ENCODE measurements around the gene FGGY. TPM values are rescaled to one million over a fixed set of nuclear protein-coding genes. Genes with fewer than 3 reads are reported as not detected.
"Not testable (repeated sequence)": the region's sequence is repeated elsewhere in the genome, so short reads cannot be mapped to it uniquely, and the experiment has no call there.

Gene FGGY
- total and polyA plus RNA-seq, 8 donors = 6.2 to 27.0 (median 16.0) TPM

DNA sequence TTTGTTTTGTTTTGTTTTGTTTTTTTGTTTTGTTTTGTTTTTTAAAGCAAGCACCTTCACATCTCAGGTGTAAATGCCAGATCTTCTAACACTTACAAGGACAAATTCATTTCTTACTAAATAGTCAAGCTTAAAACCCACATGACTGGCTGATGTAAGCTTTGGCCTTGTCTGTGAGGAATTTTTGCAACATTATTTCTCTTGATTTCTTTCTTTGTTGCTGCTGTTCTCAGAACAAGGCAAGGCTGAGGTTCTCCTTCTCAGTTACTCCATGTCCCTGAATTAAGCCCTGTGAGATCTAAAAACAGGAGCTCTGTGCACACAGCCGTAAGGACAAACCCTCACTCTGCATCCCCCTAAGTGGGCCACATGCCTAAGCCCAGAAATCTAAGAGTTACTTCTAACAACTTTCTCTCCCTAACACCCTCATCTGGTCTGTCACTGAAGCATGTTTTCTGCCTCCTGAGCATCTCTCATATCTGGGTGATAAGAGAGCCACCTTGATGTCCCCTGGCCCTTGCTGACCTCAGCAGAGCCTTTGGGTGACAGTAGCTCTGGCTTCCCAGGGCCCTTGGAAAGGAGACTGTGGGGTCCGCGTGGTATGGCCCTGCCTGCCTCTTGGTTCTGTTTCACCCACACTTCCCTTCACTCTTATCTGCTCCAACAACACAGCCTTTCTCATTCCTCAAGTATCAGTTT is 436.7 kb downstream of the FGGY start:
- FAIRE-seq = no peak
- Histone ChIP-seq H3K27me3 (no peaks in the 10 kb centered on the region), H3K9me3 (no peaks in the 10 kb centered on the region), H3K36me3 (no peaks in the 10 kb centered on the region), H3K27ac (no peak overlapping the region), H3K4me1 (peaks cover 9 to 24% (median 16%) of the 10 kb centered on the region in 3 donors), H3K4me3 (no peak overlapping the region)
- intact Hi-C loops (cut with DNase I) = no loop called here
- no peak for DNase-seq
- WGBS, 2 donors = 92 to 93% methylated on average over 3 of the region's 3 CpGs
- ATAC-seq = no peak
- TF ChIP-seq, protein P1, sequence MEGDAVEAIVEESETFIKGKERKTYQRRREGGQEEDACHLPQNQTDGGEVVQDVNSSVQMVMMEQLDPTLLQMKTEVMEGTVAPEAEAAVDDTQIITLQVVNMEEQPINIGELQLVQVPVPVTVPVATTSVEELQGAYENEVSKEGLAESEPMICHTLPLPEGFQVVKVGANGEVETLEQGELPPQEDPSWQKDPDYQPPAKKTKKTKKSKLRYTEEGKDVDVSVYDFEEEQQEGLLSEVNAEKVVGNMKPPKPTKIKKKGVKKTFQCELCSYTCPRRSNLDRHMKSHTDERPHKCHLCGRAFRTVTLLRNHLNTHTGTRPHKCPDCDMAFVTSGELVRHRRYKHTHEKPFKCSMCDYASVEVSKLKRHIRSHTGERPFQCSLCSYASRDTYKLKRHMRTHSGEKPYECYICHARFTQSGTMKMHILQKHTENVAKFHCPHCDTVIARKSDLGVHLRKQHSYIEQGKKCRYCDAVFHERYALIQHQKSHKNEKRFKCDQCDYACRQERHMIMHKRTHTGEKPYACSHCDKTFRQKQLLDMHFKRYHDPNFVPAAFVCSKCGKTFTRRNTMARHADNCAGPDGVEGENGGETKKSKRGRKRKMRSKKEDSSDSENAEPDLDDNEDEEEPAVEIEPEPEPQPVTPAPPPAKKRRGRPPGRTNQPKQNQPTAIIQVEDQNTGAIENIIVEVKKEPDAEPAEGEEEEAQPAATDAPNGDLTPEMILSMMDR (IDR thresholded peaks at IDR 0.05) = no peak

DNA sequence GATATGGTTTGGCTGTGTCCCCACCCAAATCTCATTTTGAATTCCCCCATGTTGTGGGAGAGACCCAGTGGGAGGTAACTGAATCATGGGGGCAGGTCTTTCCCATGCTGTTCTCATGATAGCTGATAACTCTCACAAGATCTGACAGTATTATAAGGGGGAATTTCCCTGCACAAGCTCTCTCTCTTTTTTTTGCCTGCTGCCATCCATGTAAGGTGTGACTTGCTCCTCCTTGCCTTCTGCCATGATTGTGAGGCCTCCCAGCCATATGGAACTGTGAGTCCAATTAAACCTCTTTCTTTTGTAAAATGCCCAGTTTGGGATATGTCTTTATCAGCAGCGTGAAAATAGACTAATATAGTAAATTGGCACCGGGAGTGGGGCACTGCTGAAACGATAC is 439.0 kb downstream of the FGGY start:
- H3K36me3 ChIP-seq; H3K27ac ChIP-seq; H3K27me3 ChIP-seq; DNase-seq; FAIRE-seq; H3K4me3 ChIP-seq; H3K9me3 ChIP-seq; ATAC-seq; intact Hi-C loops (cut with DNase I): not testable (repeated sequence)
- H3K4me1 ChIP-seq = peaks cover 10 to 30% (median 23%) of the 10 kb centered on the region in 3 donors
- 97 to 99% methylated on average over 3 of the region's 3 CpGs for WGBS, 2 donors

DNA sequence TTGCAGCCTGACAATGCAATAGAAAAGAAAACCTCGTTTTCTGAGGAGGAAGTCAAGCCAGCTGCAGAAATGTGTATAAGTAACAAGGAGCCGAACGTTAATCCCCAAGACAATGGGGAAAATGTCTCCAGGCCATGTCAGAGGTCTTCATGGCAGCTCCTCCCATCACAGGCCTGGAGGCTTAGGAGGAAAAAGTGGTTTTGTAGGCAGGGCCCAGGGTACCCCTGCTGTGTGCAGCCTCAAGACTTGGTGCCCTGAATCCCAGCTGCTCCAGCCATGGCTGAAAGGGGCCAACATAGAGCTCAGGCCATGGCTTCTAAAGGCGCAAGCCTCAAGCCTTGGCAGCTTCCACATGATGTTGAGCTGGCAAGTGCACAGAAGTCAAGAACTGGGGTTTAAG is 439.9 kb downstream of the FGGY start:
- ATAC-seq = no peak
- DNase-seq = no peak
- H3K27ac ChIP-seq = peak overlapping the region in 1 of 4 donors; percentile 75
- H3K4me3 ChIP-seq = no peak overlapping the region
- TF ChIP-seq, protein P1 (IDR thresholded peaks at IDR 0.05) = no peak
- H3K36me3 ChIP-seq = no peaks in the 10 kb centered on the region
- peaks cover 10 to 27% (median 23%) of the 10 kb centered on the region in 3 donors for H3K4me1 ChIP-seq
- H3K9me3 ChIP-seq = no peaks in the 10 kb centered on the region
- intact Hi-C loops (cut with DNase I) = no loop called here
- no peak for FAIRE-seq
- WGBS, 2 donors = 99 to 100% methylated on average over 4 of the region's 4 CpGs
- H3K27me3 ChIP-seq = no peaks in the 10 kb centered on the region

DNA sequence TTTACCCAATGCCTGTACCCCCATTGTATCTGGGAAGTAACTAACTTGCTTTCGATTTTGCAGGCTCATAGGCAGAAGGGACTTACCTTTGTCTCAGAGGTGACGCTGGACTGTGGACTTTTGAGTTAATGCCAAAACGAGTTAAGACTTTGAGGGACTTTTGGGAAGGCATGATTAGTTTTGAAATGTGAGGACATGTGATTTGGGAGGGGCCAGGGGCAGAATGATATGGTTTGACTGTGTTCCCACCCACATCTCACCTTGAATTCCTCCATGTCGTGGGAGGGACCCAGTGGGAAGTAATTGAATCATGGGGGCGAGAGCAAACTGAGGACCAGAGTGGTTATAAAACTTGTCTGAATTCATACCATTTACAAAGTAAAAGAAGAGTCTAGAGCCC is 440.7 kb downstream of the FGGY start:
- Histone ChIP-seq H3K9me3 (no peaks in the 10 kb centered on the region), H3K27ac (peak overlapping the region; percentile 2 to 75 (median 53))

DNA sequence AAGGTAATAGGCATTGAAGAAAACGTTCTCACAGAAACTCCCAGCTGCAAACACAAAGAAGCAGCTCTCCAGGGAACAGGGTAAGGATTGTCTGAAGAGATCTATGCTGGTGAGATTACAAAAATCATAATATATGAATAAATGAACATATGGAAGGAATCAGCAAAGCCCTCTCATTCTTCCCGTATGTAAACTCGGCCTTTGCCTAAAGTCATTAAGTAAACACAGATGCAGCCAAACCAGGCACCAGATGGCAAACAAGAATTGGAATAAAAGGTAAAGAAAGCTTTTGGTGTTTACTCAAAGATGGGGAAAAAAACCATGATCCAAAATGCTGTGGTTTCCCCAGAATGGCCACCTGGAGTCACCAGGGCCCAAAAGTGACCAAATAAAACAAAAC is 441.3 kb downstream of the FGGY start:
- Histone ChIP-seq H3K27me3 (no peaks in the 10 kb centered on the region), H3K4me1 (peaks cover 10 to 32% (median 23%) of the 10 kb centered on the region in 3 donors), H3K4me3 (no peak overlapping the region), H3K36me3 (no peaks in the 10 kb centered on the region), H3K27ac (peak overlapping the region; percentile 2 to 75 (median 53)), H3K9me3 (no peaks in the 10 kb centered on the region)
- FAIRE-seq (no peak), DNase-seq (no peak), ATAC-seq (peak; percentile 61 to 81 (median 68))
- intact Hi-C loops (cut with DNase I) = no loop called here
- 14 to 25% methylated on average over 3 of the region's 3 CpGs for WGBS, 2 donors
- TF ChIP-seq, protein P1 (IDR thresholded peaks at IDR 0.05) = no peak

More for the DNA sequence above, 440.7 kb downstream of the FGGY start:
- TF ChIP-seq, protein P1 (IDR thresholded peaks at IDR 0.05) = no peak
- Histone ChIP-seq H3K4me3 (no peak overlapping the region), H3K4me1 (peaks cover 10 to 27% (median 23%) of the 10 kb centered on the region in 3 donors), H3K27me3 (no peaks in the 10 kb centered on the region), H3K36me3 (no peaks in the 10 kb centered on the region)
- DNase-seq (peak in 3 of 6 donors; percentile 22 to 51 (median 29)), ATAC-seq (peak; percentile 29 to 69 (median 44)), FAIRE-seq (no peak)
- intact Hi-C loops (cut with DNase I) = no loop called here
- 27 to 29% methylated on average over 5 of the region's 5 CpGs for WGBS, 2 donors
